K562 (cell line): ENCODE data around the gene SERPINE2. TPM values are rescaled to one million over a fixed set of nuclear protein-coding genes. Genes with fewer than 3 reads are reported as not detected.

ENCODE experiments used
- ATF2 ChIP-seq: sonication (generic); formaldehyde crosslinking; IDR thresholded peaks from 2 replicates; pipeline ENCODE4 v1.8.1; 2022; ENCODE audit warnings: missing genetic modification reagents
- C11orf30 ChIP-seq: fragments of 450-650 bp; IDR thresholded peaks from 2 replicates; pipeline ENCODE4 v1.6.1; 2016; ENCODE audit warnings: low read depth, mild to moderate bottlenecking
- E2F5 ChIP-seq: sonication (generic); formaldehyde crosslinking; IDR thresholded peaks from 2 replicates; pipeline ENCODE4 v1.8.0; 2022; ENCODE audit warnings: mild to moderate bottlenecking, missing genetic modification reagents
- HDAC8 ChIP-seq: fragments of 450-650 bp; IDR thresholded peaks from 2 replicates; pipeline ENCODE4 v1.6.1; 2016; ENCODE audit warnings: mild to moderate bottlenecking, missing genetic modification characterization, moderate library complexity, missing compliant biosample characterization
- KHSRP ChIP-seq: fragments of 450-650 bp; IDR thresholded peaks from 2 replicates; pipeline ENCODE4 v1.6.1; 2017
- MAFF ChIP-seq: IDR thresholded peaks from 2 replicates; pipeline ENCODE4 v1.6.1; 2012; ENCODE audit warnings: low read length, improper control_type of control experiment
- NFE2 ChIP-seq: IDR thresholded peaks from 2 replicates; pipeline ENCODE4 v1.6.1; 2014; ENCODE audit warnings: antibody characterized with exemption, low read depth
- PCBP2 ChIP-seq: fragments of 200-400 bp; formaldehyde crosslinking; IDR thresholded peaks from 2 replicates; pipeline ENCODE4 v1.6.1; 2018; ENCODE audit warnings: low read length, low read depth, mild to moderate bottlenecking, moderate library complexity; ENCODE audit not compliant: poor library complexity, severe bottlenecking
- RFX5 ChIP-seq: IDR thresholded peaks from 2 replicates; pipeline ENCODE4 v1.6.1; 2011; ENCODE audit warnings: low read depth, mild to moderate bottlenecking, improper control_type of control experiment, low read length
- SIX5 ChIP-seq, 2 experiments: IDR thresholded peaks; 2 replicates each; pipeline ENCODE4 v1.6.1; 2011; ENCODE audit warnings: low read length in 2 of 2, borderline replicate concordance in 1 of 2, low read depth in 1 of 2, mild to moderate bottlenecking in 1 of 2, moderate library complexity in 1 of 2; ENCODE audit not compliant: insufficient read depth in 1 of 2
- SUPT5H ChIP-seq: fragments of 450-650 bp; IDR thresholded peaks from 2 replicates; pipeline ENCODE4 v1.6.1; 2016
- TCF15 ChIP-seq: fragments of 250-450 bp; sonication (Bioruptor Pico); IDR thresholded peaks from 2 replicates; pipeline ENCODE4 v1.8.0; 2022; ENCODE audit warnings: moderate library complexity, mild to moderate bottlenecking, inconsistent platforms
- ZBTB1 ChIP-seq: sonication (generic); formaldehyde crosslinking; IDR thresholded peaks from 2 replicates; pipeline ENCODE4 v1.8.1; 2023; ENCODE audit warnings: missing genetic modification reagents, low read depth, mild to moderate bottlenecking, borderline replicate concordance
- ZBTB11 ChIP-seq, 3 experiments: fragments of 200-800 bp in 1 of 3; fragments of 250-450 bp in 1 of 3; fragments of 450-650 bp in 1 of 3; sonication (Bioruptor Pico) in 1 of 3; sonication (Bioruptor generic) in 1 of 3; formaldehyde crosslinking in 1 of 3; IDR thresholded peaks; 2 replicates each; pipeline versions ENCODE4 v1.6.1 to v1.8.0; 2016 to 2022; ENCODE audit warnings: mild to moderate bottlenecking in 2 of 3, missing genetic modification characterization in 2 of 3, missing compliant biosample characterization in 1 of 3, moderate library complexity in 1 of 3
- ZNF24 ChIP-seq: fragments of 450-650 bp; IDR thresholded peaks from 2 replicates; pipeline ENCODE4 v1.6.1; 2016
- ZNF316 ChIP-seq: fragments of 450-650 bp; IDR thresholded peaks from 2 replicates; pipeline ENCODE4 v1.6.1; 2016
- ZNF518B ChIP-seq: fragments of 250-450 bp; sonication (Bioruptor Pico); IDR thresholded peaks from 2 replicates; pipeline ENCODE4 v1.5.0; 2021; ENCODE audit warnings: mild to moderate bottlenecking, moderate library complexity
- ZNF699 ChIP-seq: fragments of 250-450 bp; sonication (Bioruptor Pico); IDR thresholded peaks from 2 replicates; pipeline ENCODE4 v1.8.0; 2021; ENCODE audit warnings: mild to moderate bottlenecking, moderate library complexity; ENCODE audit not compliant: insufficient replicate concordance
- ZZZ3 ChIP-seq: fragments of 450-650 bp; IDR thresholded peaks from 2 replicates; pipeline ENCODE4 v1.6.1; 2016; ENCODE audit warnings: antibody characterized with exemption, mild to moderate bottlenecking, moderate library complexity
- polyA plus RNA-seq, 8 experiments: library from polyadenylated mRNA; depleted of rRNA in 4 of 8; stranded (reverse) in 5 of 8; unstranded in 3 of 8; fragments of >200 nt; fragmentation: Nextera tagmentation in 2 of 8; fragmentation: Illumina TruSeq in 1 of 8; extraction: Ambion mirVana in 2 of 8; extraction: Trizol in 1 of 8; gene quantifications; 2 replicates each; pipeline versions ENCODE4 v1.2.1 to v1.2.3, GENCODE V29; 2011 to 2014; ENCODE audit warnings: inconsistent platforms in 1 of 8, missing spikeins in 1 of 8
- total RNA-seq, 7 experiments: library from RNA; depleted of rRNA in 6 of 7; stranded (reverse); fragments of >200 nt in 6 of 7; fragmentation: Illumina TruSeq in 2 of 7; extraction: Trizol in 2 of 7; gene quantifications; 2 replicates each; pipeline versions ENCODE4 v1.2.1 to v1.2.3, GENCODE V29; 2011 to 2021; ENCODE audit warnings: low replicate concordance in 1 of 7

Gene SERPINE2
- total and polyA plus RNA-seq, 9 of the 15 experiments (the other 6 are each of a cell fraction or from before 2014, with no cell fraction given): 0.03 to 0.16 (median 0.13) TPM; not detected in 6

- TF ChIP-seq ZNF518B (CRISPR knock-in tag) (no peak), C11orf30 (peak; percentile 61), ZZZ3 (no peak), ZNF699 (CRISPR knock-in tag) (no peak), ATF2 (no peak), PCBP2 (no peak), RFX5 (no peak), SUPT5H (no peak), ZNF316 (peak; percentile 65), ZBTB11 (CRISPR knock-in tag; IDR thresholded peaks at IDR 0.05) (no peak), TCF15 (CRISPR knock-in tag) (no peak), ZNF24 (no peak), SIX5 (IDR thresholded peaks at IDR 0.05; ENCODE audit: borderline replicate concordance in 1 of 2, insufficient read depth in 1 of 2, low read depth in 1 of 2, low read length in 2 of 2) (no peak), ZBTB1 (no peak), HDAC8 (no peak), E2F5 (CRISPR knock-in tag) (no peak), NFE2 (peak; percentile 80), MAFF (peak; percentile 55; the same call in 1 of the 2 replicates), KHSRP (no peak)
Measured at GRCh38 chr2:224009605-224010315, 29.3 kb downstream of the SERPINE2 start (continued).
